ENCODE results near the gene TBC1D32.

GRCh38 chr6:121134922-121135321 is 199.4 kb downstream of the TBC1D32 start:
- TF ChIP-seq, protein P1, sequence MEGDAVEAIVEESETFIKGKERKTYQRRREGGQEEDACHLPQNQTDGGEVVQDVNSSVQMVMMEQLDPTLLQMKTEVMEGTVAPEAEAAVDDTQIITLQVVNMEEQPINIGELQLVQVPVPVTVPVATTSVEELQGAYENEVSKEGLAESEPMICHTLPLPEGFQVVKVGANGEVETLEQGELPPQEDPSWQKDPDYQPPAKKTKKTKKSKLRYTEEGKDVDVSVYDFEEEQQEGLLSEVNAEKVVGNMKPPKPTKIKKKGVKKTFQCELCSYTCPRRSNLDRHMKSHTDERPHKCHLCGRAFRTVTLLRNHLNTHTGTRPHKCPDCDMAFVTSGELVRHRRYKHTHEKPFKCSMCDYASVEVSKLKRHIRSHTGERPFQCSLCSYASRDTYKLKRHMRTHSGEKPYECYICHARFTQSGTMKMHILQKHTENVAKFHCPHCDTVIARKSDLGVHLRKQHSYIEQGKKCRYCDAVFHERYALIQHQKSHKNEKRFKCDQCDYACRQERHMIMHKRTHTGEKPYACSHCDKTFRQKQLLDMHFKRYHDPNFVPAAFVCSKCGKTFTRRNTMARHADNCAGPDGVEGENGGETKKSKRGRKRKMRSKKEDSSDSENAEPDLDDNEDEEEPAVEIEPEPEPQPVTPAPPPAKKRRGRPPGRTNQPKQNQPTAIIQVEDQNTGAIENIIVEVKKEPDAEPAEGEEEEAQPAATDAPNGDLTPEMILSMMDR (conservative IDR thresholded peaks at IDR 0.05), result no peak
- TF ChIP-seq EZH2 (IDR thresholded peaks at IDR 0.05; ENCODE audit: low read depth), result no peak
